ENCODE results near the gene ASB2.

The ASB2 gene, protein sequence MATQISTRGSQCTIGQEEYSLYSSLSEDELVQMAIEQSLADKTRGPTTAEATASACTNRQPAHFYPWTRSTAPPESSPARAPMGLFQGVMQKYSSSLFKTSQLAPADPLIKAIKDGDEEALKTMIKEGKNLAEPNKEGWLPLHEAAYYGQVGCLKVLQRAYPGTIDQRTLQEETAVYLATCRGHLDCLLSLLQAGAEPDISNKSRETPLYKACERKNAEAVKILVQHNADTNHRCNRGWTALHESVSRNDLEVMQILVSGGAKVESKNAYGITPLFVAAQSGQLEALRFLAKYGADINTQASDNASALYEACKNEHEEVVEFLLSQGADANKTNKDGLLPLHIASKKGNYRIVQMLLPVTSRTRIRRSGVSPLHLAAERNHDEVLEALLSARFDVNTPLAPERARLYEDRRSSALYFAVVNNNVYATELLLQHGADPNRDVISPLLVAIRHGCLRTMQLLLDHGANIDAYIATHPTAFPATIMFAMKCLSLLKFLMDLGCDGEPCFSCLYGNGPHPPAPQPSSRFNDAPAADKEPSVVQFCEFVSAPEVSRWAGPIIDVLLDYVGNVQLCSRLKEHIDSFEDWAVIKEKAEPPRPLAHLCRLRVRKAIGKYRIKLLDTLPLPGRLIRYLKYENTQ

DNA sequence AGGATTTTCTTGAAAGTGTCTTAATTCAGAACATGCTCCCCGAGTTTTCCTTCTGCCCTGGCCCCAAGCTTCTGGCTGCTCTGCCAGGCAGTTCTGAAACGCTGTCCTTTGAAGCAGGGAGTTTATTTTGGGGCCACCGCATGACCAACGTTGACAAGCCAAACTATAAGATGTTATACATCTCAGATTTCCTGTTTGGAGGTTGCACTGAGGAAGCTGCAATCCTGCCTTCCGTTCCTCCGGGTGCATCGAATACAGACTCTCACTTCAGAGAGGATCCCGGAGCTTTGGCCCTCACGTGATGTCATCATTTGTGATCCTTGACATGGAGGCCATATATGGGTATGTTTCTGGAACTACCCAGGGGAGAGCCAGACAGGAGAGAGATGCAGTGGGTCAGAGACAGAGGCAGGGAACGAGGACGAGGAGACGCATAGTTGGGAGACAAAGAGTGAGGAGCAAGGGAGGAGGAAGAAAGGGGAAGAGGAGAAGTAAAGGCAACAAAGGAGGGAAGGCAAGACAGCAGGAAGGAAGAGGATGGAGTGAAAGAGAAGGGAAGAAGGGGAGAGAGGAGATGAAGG, at the start of gene ASB2:
Gene ASB2, minus strand, starts transcription at position 94 of the 581 bp plus-strand sequence. CDS start 12,031 bp downstream, outside the sequence.
- Histone ChIP-seq H3K9ac (ENCODE audit: low read depth, low read length) (no peak within 1 kb of the TSS), H3K36me3 (ENCODE audit: insufficient read depth, low read length) (no peaks in the 10 kb centered on the region), H3K9me3 (ENCODE audit: control insufficient read depth, insufficient read depth, low read length) (no peaks in the 10 kb centered on the region), H3K4me1 (ENCODE audit: insufficient read depth, low read length) (0 out of 2 replicates have a peak, but pooled peaks cover 8% of the 10 kb centered on the region)

DNA sequence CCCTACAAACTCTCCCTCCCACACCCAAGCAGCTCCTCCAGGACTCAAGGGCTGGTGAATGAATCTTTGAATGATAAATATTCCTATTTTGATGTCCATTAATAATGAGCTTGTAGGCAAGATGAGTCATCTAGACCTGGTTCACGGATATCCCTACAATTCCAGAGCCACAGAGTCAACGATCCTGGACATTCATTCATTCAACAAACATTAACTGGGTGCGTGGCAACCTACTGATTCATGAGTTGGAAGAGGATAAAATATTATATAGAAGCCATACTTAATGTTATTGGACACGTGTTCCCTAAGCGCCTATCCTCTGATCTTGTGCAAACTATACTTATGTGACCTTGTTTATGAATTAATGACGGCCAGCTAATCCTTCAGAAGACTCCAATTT, 49.4 kb upstream of the ASB2 start:
- peak overlapping the region; percentile 39; the same call in 1 of the 2 replicates for H3K9ac ChIP-seq (ENCODE audit: low read depth, low read length)
- H3K36me3 ChIP-seq (ENCODE audit: insufficient read depth, low read length) = no peaks in the 10 kb centered on the region
- H3K9me3 ChIP-seq (ENCODE audit: control insufficient read depth, insufficient read depth, low read length) = no peaks in the 10 kb centered on the region
- H3K4me1 ChIP-seq (ENCODE audit: insufficient read depth, low read length) = peaks cover 20% of the 10 kb centered on the region; the same call in 1 of the 2 replicates

DNA sequence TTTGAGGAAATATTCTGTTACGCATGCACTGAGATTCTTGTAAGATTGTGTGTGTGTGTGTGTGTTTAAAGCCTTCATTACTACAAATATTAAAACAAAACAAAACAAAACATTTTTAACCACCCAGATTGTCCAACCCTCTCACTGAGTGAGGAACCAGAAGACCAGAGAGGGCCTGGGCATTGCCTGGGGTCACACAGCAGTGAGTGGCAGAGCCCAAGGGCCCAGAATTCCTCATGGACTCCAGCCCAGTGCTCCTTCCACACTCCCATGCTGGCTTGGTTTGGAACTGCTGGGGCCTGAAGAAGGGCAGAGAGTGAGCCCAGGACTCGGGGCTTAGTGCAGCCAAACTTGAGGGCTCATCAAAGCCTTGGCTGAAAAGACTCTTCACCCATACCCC, 48.2 kb upstream of the ASB2 start:
- Histone ChIP-seq H3K9ac (ENCODE audit: low read depth, low read length) (no peak overlapping the region), H3K9me3 (ENCODE audit: control insufficient read depth, insufficient read depth, low read length) (no peaks in the 10 kb centered on the region), H3K4me1 (ENCODE audit: insufficient read depth, low read length) (peaks cover 20% of the 10 kb centered on the region; the same call in 1 of the 2 replicates), H3K36me3 (ENCODE audit: insufficient read depth, low read length) (no peaks in the 10 kb centered on the region)

DNA sequence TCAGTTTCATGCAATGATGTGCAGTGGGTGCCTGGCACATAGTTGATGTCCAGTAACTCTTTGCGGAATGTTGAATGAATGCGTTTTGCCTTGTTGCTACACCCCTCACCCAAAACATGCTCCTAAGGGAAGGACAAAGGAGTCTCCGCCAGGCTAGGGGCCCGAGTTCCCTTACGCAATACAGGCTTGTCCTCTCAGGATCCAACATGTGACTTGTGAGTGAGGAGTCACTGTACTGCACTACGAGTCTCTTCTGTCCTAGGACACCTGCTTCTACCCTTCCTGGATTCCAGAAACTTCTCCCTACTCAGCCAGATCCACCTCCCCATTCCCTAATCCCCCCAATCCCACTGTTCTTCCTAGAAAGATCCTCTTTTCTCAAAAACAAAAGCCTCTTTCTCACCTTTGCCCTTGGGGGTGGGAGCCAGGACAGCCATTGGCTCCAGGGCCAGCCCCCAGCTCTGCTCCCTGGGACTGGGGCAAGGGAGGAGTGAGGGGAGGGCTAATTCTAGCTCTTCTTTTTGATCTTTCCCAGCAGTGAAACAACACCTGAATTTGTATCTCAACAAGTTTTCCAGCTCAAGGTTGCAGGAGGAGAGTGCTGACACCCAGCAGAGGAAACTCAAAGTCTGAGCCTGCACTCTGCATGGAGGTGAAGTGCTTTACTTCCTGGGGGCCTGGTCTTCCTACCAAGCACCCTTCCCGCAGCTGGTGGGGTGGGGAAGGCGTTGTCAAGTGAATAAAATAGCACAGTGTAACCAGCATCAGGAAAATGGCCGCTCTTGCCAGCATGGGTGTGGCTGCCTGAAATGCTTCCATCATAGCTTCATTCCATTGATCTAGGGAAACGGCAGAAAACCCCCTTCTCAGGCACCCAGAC, 46.4 kb upstream of the ASB2 start:
- Histone ChIP-seq H3K4me1 (ENCODE audit: insufficient read depth, low read length) (peaks cover 20% of the 10 kb centered on the region; the same call in 1 of the 2 replicates), H3K9me3 (ENCODE audit: control insufficient read depth, insufficient read depth, low read length) (no peaks in the 10 kb centered on the region), H3K9ac (ENCODE audit: low read depth, low read length) (no peak overlapping the region)

DNA sequence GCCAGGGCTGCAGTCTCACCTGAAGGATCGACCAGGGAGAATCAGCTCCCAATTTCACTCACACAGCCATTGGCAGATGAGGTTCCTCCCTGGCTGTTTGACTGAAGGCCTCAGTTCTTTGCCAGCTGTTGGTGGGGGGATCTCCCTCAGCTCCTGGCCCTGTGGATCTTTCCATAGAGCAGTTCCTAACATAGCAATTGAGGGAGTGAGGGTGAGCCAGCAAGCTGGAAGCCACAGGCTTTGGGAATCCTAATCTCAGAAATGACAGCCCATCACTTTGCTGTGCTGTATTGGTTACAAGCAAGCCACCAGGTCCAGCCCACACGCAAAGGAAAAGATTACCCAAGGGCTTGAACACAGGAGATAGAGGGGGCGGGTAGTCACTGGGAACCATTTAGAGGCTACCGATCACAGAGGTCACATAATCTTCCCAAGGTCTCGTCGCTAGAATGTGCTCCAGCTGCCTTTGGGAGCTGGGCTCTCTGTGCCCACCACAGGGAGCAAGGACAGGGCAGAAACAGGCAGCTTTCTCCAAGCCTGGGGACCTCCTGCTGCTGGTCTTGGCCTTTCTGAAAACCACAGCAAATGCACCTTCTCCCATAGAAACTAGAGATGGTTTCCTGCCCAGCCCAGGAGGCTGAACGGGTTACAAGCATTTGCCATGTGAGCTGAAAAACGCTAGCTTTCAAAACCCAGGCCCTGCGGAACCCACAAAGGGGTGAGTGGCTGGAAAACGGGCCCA, 45.2 kb upstream of the ASB2 start:
- no peak overlapping the region for H3K9ac ChIP-seq (ENCODE audit: low read depth, low read length)
- peaks cover 20% of the 10 kb centered on the region; the same call in 1 of the 2 replicates for H3K4me1 ChIP-seq (ENCODE audit: insufficient read depth, low read length)

More for the DNA sequence above, 46.4 kb upstream of the ASB2 start:
- no peaks in the 10 kb centered on the region for H3K36me3 ChIP-seq (ENCODE audit: insufficient read depth, low read length)

DNA sequence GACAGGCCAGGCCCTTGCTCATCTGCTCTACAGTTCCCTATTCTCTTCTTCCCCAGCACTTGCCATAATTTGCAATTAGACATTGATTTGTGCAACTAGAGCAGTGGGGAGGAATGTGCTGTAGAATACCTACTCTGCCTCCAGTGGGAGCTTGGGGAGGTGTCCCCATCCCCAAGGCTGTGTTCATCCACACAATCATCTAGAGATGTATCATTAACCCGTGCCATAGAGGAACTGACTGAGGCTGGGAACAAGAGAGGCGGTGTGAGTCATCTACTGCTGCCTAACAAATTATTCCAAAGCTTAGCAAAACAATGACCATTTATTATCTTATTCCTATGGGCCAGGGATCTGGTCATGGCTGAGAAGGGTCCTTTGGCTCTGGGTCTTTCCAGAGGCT, 44.6 kb upstream of the ASB2 start:
- Histone ChIP-seq H3K36me3 (ENCODE audit: insufficient read depth, low read length) (no peaks in the 10 kb centered on the region), H3K9me3 (ENCODE audit: control insufficient read depth, insufficient read depth, low read length) (no peaks in the 10 kb centered on the region), H3K4me1 (ENCODE audit: insufficient read depth, low read length) (peaks cover 20% of the 10 kb centered on the region; the same call in 1 of the 2 replicates), H3K9ac (ENCODE audit: low read depth, low read length) (no peak overlapping the region)

More for the DNA sequence above, 45.2 kb upstream of the ASB2 start:
- Histone ChIP-seq H3K9me3 (ENCODE audit: control insufficient read depth, insufficient read depth, low read length) (no peaks in the 10 kb centered on the region), H3K36me3 (ENCODE audit: insufficient read depth, low read length) (no peaks in the 10 kb centered on the region)

DNA sequence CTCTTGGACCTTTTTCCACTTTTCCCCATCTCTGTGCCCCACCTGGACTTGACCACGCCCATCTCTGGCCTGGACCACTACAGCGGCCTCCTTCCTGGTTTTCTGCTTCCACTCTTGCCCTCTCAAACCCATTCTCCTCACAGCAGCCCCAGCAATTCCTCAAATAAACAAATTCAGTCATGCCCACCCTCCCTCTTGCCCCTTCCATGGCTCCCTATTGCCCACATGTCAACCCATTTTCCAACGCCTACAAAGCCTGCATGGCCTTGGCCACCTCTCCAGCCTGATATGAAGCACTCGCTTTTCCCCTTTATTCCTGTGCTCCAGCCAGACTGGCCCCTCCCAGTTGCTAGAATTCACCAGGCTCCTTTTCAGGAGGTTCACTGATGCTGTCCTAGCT, 43.9 kb upstream of the ASB2 start:
- H3K9me3 ChIP-seq (ENCODE audit: control insufficient read depth, insufficient read depth, low read length) = no peaks in the 10 kb centered on the region
- peaks cover 20% of the 10 kb centered on the region; the same call in 1 of the 2 replicates for H3K4me1 ChIP-seq (ENCODE audit: insufficient read depth, low read length)
- H3K36me3 ChIP-seq (ENCODE audit: insufficient read depth, low read length) = no peaks in the 10 kb centered on the region
- no peak overlapping the region for H3K9ac ChIP-seq (ENCODE audit: low read depth, low read length)

DNA sequence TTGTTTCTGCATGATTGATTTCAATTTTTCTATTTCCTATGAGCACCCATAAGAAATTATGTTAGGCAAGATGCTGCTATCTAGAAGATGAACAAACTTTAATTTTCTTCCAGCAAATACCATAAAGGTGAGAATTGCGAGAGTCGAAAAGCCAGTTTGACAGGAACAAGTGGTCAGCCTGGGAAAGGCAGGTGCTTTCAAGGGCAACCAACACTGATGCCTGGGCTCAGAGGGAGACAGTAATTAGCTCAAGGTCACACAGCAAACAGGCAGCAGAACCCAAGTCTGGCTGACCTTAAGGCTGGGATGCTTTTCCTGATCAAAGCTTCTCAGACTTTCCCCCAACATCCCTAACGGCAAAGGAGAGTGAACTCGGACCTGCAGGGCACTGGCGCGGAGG, 43.0 kb upstream of the ASB2 start:
- Histone ChIP-seq H3K36me3 (ENCODE audit: insufficient read depth, low read length) (no peaks in the 10 kb centered on the region), H3K4me1 (ENCODE audit: insufficient read depth, low read length) (peaks cover 20% of the 10 kb centered on the region; the same call in 1 of the 2 replicates), H3K9ac (ENCODE audit: low read depth, low read length) (no peak overlapping the region), H3K9me3 (ENCODE audit: control insufficient read depth, insufficient read depth, low read length) (no peaks in the 10 kb centered on the region)

DNA sequence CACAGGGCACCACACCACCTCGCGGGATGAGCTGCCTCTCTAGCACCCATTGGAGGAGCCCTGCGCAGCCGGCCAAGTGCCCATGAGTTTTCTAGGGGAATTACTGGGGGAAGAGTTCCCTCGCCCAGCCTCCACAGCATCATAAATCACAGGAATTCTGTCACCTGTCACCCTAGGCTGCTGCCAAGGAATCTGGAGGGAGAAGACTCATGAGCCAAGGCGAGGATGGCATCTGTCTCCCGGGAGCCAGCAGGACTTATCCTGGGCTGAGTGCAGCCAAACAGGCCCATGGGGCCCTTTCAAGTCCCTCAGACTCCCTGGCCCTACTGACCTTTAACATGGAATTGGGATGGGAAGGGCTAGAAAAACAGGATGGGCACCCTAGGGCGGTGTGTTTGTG, 41.9 kb upstream of the ASB2 start:
- H3K9me3 ChIP-seq (ENCODE audit: control insufficient read depth, insufficient read depth, low read length) = no peaks in the 10 kb centered on the region
- H3K4me1 ChIP-seq (ENCODE audit: insufficient read depth, low read length) = peaks cover 20% of the 10 kb centered on the region; the same call in 1 of the 2 replicates
- no peak overlapping the region for H3K9ac ChIP-seq (ENCODE audit: low read depth, low read length)
- no peaks in the 10 kb centered on the region for H3K36me3 ChIP-seq (ENCODE audit: insufficient read depth, low read length)

DNA sequence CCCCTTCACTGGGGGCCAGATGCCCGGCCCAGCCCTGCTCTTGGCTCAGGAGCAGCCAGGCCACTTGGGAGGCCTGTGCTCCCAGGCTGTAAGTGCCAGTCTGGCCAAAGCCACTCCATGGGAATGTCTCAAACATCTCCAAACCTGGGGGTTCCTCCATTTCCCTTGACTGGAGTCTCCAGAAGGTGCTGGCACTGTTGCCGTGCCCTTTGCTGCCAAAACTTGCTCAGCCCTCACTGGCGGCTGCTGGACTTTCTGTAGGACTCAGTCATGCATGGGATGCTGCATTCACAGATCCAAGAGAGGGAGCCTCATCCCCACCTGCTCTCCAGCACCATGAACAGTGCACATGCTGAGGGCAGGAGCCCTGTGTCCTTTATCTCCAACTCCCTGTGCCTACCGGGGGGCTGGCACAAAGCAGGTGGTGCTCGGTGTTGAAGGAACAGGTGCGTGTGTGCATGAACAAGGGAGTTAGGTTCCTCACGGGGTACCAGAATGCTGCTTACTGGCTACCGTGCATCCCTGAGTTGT, 40.1 kb upstream of the ASB2 start:
- no peaks in the 10 kb centered on the region for H3K9me3 ChIP-seq (ENCODE audit: control insufficient read depth, insufficient read depth, low read length)
- no peaks in the 10 kb centered on the region for H3K36me3 ChIP-seq (ENCODE audit: insufficient read depth, low read length)
- no peak overlapping the region for H3K9ac ChIP-seq (ENCODE audit: low read depth, low read length)
- H3K4me1 ChIP-seq (ENCODE audit: insufficient read depth, low read length) = peaks cover 6% of the 10 kb centered on the region; the same call in 1 of the 2 replicates

DNA sequence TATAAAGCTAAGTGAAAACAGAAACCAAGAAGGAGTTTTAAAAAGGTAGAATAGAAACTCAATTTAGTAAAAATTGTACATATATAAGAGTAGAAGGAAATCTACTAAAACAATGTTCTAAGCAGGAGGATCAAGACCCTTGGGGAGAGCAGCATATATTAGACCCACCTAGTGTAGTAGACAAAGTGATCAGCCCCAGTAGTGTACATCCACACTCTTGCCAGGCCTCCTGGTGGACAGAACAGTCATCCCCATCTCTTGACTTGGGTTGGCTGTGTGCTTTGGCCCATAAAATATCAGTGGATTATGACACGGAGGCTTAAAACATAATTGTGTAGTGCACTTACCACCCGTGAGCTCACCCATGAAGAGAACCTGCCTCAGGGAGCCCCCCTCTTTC, 38.9 kb upstream of the ASB2 start:
- no peak overlapping the region for H3K9ac ChIP-seq (ENCODE audit: low read depth, low read length)
- H3K4me1 ChIP-seq (ENCODE audit: insufficient read depth, low read length) = 0 out of 2 replicates have a peak, but pooled peaks cover 4% of the 10 kb centered on the region
- H3K9me3 ChIP-seq (ENCODE audit: control insufficient read depth, insufficient read depth, low read length) = no peaks in the 10 kb centered on the region
- no peaks in the 10 kb centered on the region for H3K36me3 ChIP-seq (ENCODE audit: insufficient read depth, low read length)

DNA sequence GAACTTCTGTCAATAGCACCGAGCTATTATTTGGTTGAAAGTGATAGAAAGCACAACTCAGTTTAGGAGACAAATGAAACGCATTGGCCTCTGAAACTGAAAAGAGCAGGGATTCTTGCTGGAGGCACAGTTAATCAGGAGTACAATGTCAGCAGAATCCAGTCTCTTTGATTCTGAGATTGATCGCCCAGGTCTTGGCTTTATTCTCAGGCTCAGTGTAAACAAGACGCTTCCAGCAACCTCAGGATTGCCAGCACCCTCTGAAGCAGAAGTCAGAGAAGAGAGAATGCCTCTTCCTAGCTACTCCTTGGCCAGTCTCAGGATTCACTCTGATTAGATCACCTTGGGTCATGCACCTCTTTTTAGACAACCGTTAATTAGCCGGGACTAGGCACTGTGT, 38.0 kb upstream of the ASB2 start:
- Histone ChIP-seq H3K9me3 (ENCODE audit: control insufficient read depth, insufficient read depth, low read length) (no peaks in the 10 kb centered on the region), H3K4me1 (ENCODE audit: insufficient read depth, low read length) (0 out of 2 replicates have a peak, but pooled peaks cover 4% of the 10 kb centered on the region), H3K36me3 (ENCODE audit: insufficient read depth, low read length) (no peaks in the 10 kb centered on the region), H3K9ac (ENCODE audit: low read depth, low read length) (no peak overlapping the region)

DNA sequence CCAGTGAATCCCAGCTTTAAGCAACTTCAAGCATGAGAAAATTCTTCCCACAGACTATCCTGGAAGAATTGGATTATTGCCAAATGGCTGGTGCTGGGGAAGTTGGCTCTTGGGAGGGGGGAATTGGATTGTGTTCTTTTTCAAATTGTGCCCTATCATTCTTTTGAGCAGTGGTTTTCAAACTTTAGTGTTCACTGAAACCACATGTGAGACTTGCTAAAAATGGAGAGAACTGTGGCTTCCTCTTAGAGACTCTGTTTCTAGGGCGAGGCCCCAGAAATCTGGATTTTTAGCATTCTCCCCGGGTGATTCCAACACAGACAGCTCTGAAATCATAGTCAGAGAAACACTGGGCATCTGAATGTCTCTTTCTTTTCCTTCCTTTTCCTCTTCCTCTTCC, 35.4 kb upstream of the ASB2 start:
- no peaks in the 10 kb centered on the region for H3K36me3 ChIP-seq (ENCODE audit: insufficient read depth, low read length)
- no peaks in the 10 kb centered on the region for H3K9me3 ChIP-seq (ENCODE audit: control insufficient read depth, insufficient read depth, low read length)
- H3K4me1 ChIP-seq (ENCODE audit: insufficient read depth, low read length) = 0 out of 2 replicates have a peak, but pooled peaks cover 4% of the 10 kb centered on the region
- no peak overlapping the region for H3K9ac ChIP-seq (ENCODE audit: low read depth, low read length)

All from ES-I3 (cell line).